RWPE1 (cell line): ENCODE data around the gene PITPNC1.

ENCODE experiments used
- CTCF ChIA-PET: fragments of 350-600 bp; sonication (Branson Sonifier 250); formaldehyde crosslinking; extraction: SDS; loops from one replicate; lab custom pipeline; 2021; lab: Yijun Ruan, JAX
- POLR2A ChIA-PET: fragments of 400-600 bp; formaldehyde crosslinking; extraction: SDS; loops from one replicate; lab custom pipeline; 2020; ENCODE audit warnings: antibody characterized with exemption; ENCODE audit not compliant: low non-redundant PET; lab: Yijun Ruan, JAX
- DNase-seq: peaks from one replicate; pipeline ENCODE4 v3.0.0; 2012; ENCODE audit warnings: low spot score
- H3K27ac ChIP-seq: fragments of 450-650 bp; 2 replicates; pipeline ENCODE4 v1.5.1; 2017
- CTCF ChIP-seq: fragments of 450-650 bp; conservative IDR thresholded peaks from 2 replicates; pipeline ENCODE4 v1.5.1; 2017; ENCODE audit warnings: low read depth, mild to moderate bottlenecking

The PITPNC1 gene

GRCh38 chr17:67666028-67666427 lies 288.9 kb downstream of the PITPNC1 start:
- TF ChIP-seq CTCF: no peak
- ChIA-PET POLR2A (no interaction called here), CTCF (no interaction called here)
- DNase-seq: no peak
- H3K27ac ChIP-seq: no peak overlapping the region

GRCh38 chr17:67666710-67667109 lies 289.6 kb downstream of the PITPNC1 start:
- TF ChIP-seq CTCF: no peak
- H3K27ac ChIP-seq: no peak overlapping the region
- no peak for DNase-seq
- ChIA-PET CTCF (no interaction called here), POLR2A (no interaction called here)

DNA sequence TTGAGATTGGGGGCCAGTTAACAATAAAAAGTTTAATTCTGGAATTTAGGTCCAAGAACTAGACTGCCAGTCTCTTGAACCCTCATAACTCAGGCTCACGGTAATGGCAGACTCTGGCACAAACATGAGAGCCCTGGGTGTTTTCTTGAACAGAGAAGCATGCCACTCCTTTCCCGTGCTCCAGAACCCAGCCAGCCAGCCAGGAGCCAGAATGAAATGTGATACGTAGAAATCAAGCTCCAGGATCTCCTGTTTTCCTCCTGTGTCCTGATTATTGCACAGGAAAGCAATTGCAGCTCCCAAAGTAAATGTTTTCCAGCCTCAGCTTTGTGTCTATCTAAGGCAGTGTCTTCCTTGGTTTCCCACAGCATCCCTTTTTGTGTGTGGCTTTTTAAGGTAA lies 294.4 kb downstream of the PITPNC1 start:
- DNase-seq: no peak
- H3K27ac ChIP-seq: no peak overlapping the region
- ChIA-PET POLR2A (interaction anchor here (0.6 kb wide), 1 partner anchor 51 kb away, joined by 3 read pairs; no protein-coding TSS in a partner anchor), CTCF (interaction anchor here (1.3 kb wide), 1 partner anchor 293 kb away, joined by 4 read pairs; no protein-coding TSS in a partner anchor)
- TF ChIP-seq CTCF: no peak

DNA sequence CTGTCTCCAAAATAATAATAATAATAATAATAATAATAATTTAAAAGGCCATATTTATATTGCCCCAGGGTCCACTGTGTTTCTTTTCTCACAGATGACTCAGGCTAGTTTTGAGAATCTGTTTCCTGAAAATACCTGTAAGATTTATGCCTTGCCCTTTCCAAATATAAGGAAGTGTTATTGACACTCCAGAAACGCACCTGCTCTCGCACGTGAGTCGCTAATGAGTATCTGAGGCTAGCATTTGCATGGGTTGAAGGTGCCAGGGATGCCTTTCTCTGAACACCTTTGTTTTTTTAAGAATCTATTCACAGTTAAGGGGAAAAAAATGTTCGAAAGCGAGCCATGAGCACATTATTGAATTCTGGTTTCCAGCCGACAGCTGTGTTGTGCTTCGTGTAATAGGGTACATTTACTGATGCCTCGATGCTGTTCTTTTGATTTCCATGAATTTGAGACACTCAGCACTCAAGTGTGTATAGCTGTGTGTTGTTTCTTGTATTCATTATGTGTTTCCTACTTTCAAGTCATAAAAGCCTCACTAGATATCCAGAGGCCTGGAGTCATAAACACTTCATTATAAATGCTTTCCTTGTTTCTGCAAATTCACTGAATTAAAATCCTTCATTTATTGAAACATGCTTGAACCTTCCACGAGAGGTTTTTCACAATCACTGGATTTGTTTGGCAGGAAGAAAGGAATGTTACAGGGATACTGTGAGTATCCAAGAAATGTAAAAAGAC lies 295.7 kb downstream of the PITPNC1 start:
- CTCF ChIA-PET: interaction anchor here (1.3 kb wide), 1 partner anchor 295 kb away, joined by 4 read pairs; no protein-coding TSS in a partner anchor
- no peak for TF ChIP-seq CTCF
- H3K27ac ChIP-seq: no peak overlapping the region
- no peak for DNase-seq
- POLR2A ChIA-PET: no interaction called here

GRCh38 chr17:67675481-67675880 lies 298.4 kb downstream of the PITPNC1 start:
- ChIA-PET POLR2A (no interaction called here), CTCF (no interaction called here)
- no peak for DNase-seq
- no peak overlapping the region for H3K27ac ChIP-seq
- no peak for TF ChIP-seq CTCF

DNA sequence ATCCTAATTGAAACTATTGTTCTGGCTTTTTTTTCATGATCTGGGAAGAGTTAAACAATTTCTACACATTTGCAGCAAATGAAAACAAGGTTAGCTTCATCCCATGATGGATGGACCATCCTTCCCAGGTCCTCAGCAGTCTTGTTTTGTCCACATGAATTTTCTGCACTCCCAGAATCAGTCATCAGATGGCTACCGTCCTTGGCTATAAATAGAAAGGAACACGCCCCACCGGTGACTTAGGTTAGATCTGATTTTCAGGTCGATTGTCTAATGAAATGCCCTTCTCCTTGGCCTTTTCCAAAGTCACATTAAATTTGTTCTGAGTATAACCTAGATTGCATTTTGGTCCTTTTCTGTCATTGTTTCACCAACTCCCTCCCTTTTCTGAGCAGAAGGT lies 299.2 kb downstream of the PITPNC1 start:
- no peak for TF ChIP-seq CTCF
- POLR2A ChIA-PET: no interaction called here
- H3K27ac ChIP-seq: no peak overlapping the region
- no peak for DNase-seq
- CTCF ChIA-PET: interaction anchor here (0.6 kb wide), 1 partner anchor 474 kb away, joined by 4 read pairs; no protein-coding TSS in a partner anchor
